C4-2B (cell line): ENCODE measurements around the gene CDKN2A.

ENCODE experiments used
- ZFX ChIP-seq: fragments of 450-650 bp; IDR thresholded peaks from 2 replicates; pipeline ENCODE4 v1.6.1; 2017
- TF ChIP-seq, protein P1 (sequence below): fragments of 450-650 bp; conservative IDR thresholded peaks from 2 replicates; pipeline ENCODE4 v1.5.1; 2017; ENCODE audit warnings: mild to moderate bottlenecking

DNA sequence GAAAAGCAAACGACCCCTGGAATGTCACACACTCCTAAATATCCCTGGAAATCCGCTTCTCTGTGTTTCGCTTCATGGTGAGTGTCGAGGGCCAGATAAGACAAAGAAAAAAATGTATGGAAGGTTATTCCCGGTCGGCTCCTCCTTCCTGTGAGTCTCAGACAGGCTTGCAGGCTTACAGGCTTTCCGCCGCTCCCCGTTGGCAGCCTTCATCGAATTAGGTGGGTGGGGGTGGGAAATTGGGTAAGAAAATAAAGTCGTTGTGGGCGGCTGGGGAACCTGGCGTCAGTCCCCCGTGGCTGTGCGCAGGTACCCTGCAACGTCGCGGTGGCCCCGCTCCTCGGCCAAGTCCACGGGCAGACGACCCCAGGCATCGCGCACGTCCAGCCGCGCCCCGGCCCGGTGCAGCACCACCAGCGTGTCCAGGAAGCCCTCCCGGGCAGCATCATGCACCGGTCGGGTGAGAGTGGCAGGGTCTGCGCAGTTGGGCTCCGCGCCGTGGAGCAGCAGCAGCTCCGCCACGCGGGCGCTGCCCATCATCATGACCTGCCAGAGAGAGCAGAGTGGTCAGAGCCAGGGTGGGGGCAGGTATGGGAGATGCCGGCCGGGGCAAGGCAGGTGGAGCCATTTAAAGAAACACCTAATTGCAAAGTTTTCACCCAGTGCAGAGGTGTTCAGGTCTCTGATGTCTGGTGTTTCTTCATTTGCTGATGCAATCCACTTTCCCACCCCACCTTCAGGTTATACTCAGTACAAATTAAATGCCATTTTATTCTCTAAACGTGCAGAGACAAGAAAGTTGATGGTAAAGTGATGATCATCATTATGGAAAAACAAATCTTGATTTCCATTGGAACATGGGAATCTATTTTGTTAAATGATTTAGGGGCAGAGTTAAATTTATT lies 11.8 kb upstream of the CDKN2A start:
- TF ChIP-seq, protein P1, sequence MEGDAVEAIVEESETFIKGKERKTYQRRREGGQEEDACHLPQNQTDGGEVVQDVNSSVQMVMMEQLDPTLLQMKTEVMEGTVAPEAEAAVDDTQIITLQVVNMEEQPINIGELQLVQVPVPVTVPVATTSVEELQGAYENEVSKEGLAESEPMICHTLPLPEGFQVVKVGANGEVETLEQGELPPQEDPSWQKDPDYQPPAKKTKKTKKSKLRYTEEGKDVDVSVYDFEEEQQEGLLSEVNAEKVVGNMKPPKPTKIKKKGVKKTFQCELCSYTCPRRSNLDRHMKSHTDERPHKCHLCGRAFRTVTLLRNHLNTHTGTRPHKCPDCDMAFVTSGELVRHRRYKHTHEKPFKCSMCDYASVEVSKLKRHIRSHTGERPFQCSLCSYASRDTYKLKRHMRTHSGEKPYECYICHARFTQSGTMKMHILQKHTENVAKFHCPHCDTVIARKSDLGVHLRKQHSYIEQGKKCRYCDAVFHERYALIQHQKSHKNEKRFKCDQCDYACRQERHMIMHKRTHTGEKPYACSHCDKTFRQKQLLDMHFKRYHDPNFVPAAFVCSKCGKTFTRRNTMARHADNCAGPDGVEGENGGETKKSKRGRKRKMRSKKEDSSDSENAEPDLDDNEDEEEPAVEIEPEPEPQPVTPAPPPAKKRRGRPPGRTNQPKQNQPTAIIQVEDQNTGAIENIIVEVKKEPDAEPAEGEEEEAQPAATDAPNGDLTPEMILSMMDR = no peak
- no peak for TF ChIP-seq ZFX
